Measurements from ENCODE around the gene KCNQ2.

KCNQ2 gene

DNA sequence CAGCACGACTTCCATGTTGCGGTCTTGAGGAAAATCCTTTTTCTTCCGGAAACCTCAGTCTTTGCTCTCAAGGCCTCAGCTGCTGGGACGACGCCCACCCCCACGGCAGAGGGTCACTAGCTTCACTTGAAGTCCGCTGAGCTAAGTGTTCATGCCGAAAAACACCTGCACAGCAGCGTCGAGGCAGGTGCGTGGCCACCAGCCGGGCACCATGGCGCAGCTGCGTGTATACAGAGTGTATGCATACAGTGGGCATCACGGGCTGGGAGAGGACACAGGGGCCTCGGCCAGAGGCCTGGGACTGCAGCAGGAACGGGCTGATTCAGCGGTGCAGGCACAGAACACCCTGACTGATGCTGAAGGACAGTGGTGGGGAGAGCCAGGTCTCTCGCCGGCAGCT is 20.1 kb downstream of the KCNQ2 start:
- DNase-seq: no peak

DNA sequence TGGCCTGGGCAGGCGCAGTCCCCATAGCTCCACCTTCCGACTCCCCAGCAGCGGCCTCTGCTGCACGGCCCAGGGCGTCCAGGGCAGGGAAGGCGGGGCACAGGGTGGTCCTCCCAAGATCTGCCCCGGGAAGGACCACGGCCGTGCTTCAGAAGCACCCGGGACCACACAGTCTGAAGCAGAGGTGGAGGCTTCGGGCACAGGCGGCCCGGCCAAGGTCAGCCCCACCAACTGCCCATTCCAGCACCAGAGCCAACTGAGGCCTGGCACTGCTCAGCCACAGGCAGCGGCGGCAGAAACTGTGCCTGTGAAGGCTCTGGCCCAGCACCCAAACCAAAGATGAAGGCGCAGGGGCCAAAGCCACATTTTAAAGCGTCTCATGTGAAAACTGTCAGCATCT is 20.6 kb downstream of the KCNQ2 start:
- no peak for DNase-seq

DNA sequence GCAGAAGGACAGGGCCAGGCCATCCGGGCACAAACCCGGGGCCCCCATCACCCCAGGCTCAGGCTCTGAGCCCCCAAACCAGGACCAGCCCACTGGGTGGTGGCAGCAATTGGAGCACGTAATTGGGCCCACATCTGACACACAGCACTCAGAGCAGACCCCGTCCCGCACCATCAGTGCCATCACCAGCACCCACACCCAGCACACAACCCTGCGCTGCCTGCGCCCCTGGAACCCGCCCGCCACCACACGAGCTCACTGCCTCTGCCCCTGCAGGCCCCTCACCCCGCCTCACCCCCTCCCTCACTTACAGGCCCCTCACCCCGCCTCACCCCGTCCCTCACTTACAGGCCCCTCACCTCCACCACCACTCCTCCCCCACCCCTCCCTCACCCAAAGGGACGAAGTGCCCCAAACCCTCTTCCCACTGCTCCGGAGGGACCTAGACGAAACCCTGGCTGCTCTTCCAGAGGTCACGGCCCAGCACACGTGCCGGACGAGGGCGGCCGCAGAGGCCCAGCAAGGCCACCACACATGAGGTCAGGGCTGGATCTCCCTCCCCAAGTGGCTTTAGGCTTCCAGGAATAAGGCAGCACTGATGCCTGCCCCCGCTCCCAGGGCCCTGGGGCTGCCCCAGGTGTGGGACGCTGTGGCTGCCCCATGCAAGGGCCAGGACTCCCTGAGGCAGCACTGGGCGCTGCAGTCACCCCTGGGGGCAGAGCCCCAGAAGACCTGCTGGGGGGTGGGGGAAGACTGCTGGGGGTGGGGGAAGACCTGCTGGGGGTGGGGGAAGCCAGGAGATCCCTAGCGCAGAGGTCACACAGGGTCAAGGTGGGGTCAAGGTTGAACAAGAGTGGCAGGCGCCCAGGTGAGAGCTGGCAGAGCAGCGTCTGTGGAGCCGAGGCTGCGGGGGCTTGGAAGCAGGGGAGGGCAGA is 22.4 kb downstream of the KCNQ2 start:
- DNase-seq: no peak

DNA sequence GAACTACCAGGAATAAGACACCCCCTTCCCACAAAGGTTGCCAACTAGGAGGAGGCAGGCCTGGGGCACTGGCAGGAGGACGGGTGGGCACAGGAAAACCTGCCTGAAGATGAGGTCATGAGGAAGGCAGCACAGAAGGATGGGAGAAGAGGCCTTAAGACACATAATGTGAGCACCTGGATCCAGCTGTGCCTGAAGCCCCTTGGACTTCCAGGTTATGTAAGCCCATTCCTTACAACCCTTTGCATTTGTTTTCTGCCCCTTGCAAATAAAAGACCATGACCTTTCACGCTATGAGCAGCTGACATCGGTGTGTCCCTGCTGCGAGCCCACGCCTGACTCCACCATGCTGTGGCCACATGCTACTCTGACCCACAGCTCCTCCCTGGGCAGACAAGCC is 23.4 kb downstream of the KCNQ2 start:
- no peak for DNase-seq

GRCh38 chr20:63448031-63448430 is 24.4 kb downstream of the KCNQ2 start:
- DNase-seq: no peak

- DNase-seq: no peak
Measured at GRCh38 chr20:63447320-63447719, 25.1 kb downstream of the KCNQ2 start.

GRCh38 chr20:63446216-63447024 is 26.0 kb downstream of the KCNQ2 start:
- no peak for DNase-seq

GRCh38 chr20:63445075-63445734 is 27.2 kb downstream of the KCNQ2 start:
- DNase-seq: no peak

- no peak for DNase-seq
Measured at GRCh38 chr20:63444548-63444947, 27.9 kb downstream of the KCNQ2 start.

GRCh38 chr20:63443606-63444395 is 28.7 kb downstream of the KCNQ2 start:
- DNase-seq: no peak

DNA sequence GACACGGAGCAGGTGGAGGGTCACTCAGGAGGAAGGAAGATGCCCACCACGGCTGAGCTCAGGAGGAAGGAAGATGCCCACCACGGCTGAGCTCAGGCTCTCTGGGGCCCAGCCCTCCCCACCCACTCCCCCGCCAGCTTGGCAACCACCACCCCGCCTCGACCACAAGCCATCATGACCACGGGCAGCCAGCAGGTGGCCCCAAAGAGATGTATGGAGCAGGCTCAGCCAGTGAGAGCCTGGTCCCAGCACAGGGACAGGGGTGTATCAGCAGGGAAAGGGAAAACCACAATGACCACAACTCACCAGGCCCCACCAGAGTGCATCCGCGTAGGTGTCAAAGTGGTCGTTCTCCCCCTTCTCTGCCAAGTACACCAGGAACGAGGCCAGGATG is 30.4 kb downstream of the KCNQ2 start:
- DNase-seq: peak; percentile 48

DNA sequence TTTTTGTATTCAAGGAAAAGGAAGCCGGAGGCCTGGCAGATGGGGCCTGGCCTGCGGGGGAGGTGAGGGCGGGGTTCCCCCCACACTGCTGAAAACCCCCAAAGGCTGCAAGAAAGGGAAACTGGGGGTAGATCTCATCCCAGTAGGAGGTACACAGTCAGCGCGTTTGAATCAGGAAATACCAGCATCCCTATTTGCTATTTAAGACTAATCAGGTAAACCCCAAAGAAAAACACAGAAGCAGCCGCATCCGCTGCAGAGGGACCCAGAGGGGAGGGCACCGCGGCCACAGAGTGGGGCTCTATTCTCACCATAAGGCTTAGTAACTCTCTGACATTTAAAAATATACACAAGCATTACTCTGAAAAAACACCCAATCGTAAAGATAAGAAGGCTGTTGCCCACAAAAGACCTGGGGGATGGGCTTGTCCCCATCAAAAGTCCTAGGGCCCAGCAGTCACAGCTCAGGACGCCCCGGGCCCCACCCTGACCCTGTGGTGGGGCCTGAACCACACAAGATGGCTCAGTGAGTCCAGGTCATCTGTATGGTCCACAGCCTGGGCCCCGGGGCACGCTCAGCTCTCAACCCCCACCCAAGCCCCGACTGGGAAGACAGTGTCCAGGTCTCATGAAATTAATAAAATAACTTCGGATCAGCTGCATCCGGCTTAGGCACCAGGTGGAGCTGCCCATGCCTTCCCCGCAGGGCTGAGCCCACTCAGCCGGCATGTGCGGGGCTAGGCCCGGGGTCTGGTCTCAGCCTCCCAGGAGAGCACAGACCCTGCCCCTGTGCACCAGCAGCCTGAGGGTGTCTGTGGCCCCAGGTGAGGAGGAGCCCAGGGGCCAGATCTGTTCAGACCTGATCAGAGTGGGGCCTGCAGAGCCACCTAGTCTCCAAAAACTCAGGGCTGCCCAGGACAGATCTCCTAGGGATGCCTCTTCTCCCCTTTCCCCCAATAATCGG is 31.0 kb downstream of the KCNQ2 start:
- DNase-seq: no peak

DNA sequence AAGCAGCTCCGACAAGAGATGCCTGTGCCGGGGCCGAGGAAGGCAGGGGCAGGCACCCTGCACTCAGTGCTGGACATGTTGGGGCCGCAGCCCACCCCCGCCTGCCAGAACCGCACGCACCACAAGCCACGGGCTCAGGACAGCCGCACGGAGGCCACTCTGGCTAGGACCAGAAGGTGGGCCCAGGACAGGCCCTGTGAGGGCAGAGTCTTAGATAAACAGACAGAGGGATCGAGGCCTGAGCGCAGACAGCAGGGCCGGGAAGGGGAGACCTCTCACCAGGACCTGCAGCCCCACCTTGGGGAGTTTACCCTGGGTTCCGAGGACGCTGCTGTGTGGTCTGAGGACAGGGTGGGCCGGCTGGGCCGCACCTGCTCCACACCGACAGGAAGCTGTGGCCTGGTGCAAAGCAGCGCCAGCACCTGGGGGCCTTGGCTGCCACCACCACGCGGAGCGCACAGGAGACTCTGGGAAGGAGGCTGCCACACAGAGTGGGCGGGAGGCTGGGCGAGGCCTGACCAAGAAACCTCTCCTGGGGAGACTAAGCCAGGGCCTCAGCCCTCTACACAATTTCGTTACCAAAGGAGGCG is 32.0 kb downstream of the KCNQ2 start:
- DNase-seq: no peak

DNA sequence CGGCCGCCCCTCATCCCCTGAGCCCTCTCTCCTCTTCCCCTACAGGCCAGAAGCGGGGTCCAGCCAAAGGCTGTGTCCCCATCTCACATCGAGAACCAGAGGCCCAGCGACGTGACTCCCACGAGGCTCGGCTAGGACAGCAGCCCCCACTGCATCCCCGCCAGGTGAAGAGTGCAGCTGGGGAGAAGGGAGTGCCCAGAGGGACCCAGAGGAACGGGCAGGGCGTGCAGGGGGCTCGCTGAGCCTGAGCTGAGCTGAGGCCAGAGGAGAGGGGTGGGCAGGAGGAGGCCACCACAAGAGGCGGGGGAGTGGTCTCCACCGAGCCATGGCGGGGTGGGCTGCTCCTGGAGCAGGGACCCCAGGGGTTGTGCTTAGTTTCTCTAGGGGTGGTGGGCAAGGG is 32.6 kb downstream of the KCNQ2 start:
- DNase-seq: no peak

DNA sequence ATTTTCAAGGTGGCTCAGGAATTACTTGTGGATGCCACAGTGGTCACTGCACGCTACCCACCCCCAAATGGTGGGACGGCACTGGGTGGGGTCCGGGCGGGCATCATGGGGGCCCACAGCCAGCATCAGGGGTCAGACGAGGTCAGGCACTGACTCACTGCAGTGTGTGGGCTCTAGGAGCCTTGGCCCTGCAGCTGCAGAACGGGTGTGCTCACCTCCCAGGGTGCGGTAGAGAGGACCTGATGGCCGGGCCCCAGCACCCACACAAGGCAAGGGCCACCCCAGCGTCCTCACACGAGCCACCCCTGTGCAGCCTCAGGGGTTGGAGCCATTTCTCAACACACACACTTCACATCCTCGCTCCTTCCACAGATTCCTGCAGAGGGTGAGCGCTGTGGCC is 34.3 kb downstream of the KCNQ2 start:
- DNase-seq: no peak

DNA sequence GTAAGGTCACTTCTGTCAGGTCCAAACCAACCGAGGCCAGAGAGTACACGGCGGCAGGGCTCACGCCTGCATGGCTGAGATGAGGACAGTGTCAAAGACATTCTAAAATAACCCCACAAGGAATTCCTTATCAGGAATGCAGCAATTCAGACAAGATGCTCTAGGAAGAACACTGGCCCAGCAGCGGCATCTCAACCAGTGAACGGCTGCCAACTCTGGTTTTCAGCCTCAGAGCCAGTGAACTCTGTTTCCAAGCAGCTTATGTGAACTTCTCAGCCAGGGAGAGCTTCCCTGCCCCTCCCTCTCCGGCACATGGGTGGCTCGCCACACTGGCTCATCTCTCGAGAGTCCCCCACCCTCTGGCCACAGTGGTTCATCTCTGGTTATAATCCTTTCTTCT is 36.9 kb downstream of the KCNQ2 start:
- no peak for DNase-seq

GRCh38 chr20:63434599-63435378 is 37.7 kb downstream of the KCNQ2 start:
- DNase-seq: peak; percentile 72

DNA sequence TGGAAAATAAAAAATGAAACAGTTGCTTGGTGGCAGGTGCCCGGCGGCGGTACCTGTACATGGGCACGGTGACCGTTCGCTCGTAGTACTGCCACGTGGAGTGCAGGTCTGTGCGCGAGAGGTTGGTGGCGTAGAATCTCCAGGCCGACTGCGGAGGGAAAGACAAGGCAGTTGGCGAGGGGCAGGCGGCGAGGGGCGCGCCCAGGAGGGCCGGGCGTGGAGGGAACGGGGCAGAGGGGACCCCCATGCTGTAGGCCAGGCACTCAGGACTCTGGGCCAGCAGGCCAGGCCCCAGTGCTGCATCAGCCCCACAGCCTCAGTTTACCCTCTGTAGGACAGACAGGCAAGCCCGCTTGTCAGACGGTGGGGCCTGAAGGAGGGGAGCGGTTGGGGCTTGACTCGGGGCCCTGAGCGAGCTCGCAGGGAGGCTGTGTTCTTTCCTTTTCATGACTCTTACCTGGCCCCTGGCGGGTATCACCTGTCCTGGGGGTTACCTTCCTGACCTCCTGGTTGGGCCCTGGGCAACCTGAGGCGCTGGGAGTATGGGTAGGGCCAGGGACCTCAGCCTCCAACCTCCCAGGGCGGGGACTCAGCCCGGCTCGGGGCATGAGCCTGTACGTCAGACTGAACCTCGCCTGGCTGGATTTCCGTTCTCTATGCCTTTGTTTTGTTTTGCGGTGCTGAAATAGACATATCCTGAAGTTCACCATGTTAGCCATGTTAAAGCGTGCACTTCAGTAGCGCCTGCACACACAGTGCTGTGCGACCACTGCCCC is 38.5 kb downstream of the KCNQ2 start:
- DNase-seq: no peak

- no peak for DNase-seq
Measured at GRCh38 chr20:63433351-63433750, 39.1 kb downstream of the KCNQ2 start.

Data from NCI-H1105 treated with DMSO at 0.1 percent for 48 hours (cell line).